WTC11 (cell line): ENCODE data around the gene SAMD3. TPM values are rescaled to one million over a fixed set of nuclear protein-coding genes. Genes with fewer than 3 reads are reported as not detected.

Experiments used
- ATAC-seq: fragments of 200-7000 bp; cut with Tn5 transposase; 2 replicates; pipeline ENCODE4 v1.10.0; 2021; ENCODE audit warnings: mild to moderate bottlenecking, moderate library complexity
- CTCF ChIA-PET: fragments of 300-600 bp; sonication (Branson Sonifier 250); formaldehyde crosslinking; loops from one replicate; lab custom pipeline; 2021; ENCODE audit warnings: antibody characterized with exemption; lab: Charles Lee
- POLR2A ChIA-PET: fragments of 350-600 bp; sonication (Branson Sonifier 250); formaldehyde crosslinking; loops from one replicate; lab custom pipeline; 2021; ENCODE audit warnings: antibody characterized with exemption; lab: Charles Lee
- DNase-seq: peaks from one replicate; pipeline ENCODE4 v3.0.0; 2021; ENCODE audit warnings: low spot score
- H3K27ac Mint-ChIP-seq: 2 replicates; pipeline ENCODE4 v1.8.0; 2021; ENCODE audit warnings: mixed read lengths
- H3K27me3 Mint-ChIP-seq: 2 replicates; pipeline ENCODE4 v1.8.0; 2021; ENCODE audit warnings: low read depth, mild to moderate bottlenecking, moderate library complexity, mixed read lengths
- H3K36me3 Mint-ChIP-seq: 2 replicates; pipeline ENCODE4 v1.8.0; 2021; ENCODE audit warnings: mixed read lengths
- H3K4me1 Mint-ChIP-seq: 2 replicates; pipeline ENCODE4 v1.8.0; 2022; ENCODE audit warnings: mixed read lengths
- H3K4me3 Mint-ChIP-seq: 2 replicates; pipeline ENCODE4 v1.8.0; 2021; ENCODE audit warnings: mild to moderate bottlenecking, moderate library complexity, mixed read lengths
- H3K9me3 Mint-ChIP-seq: 2 replicates; pipeline ENCODE4 v1.8.0; 2021; ENCODE audit warnings: mixed read lengths
- CBFB ChIP-seq: sonication (generic); formaldehyde crosslinking; IDR thresholded peaks from 2 replicates; pipeline ENCODE4 v1.8.1; 2022; ENCODE audit warnings: mild to moderate bottlenecking, low read depth, missing genetic modification reagents
- E2F5 ChIP-seq: sonication (generic); formaldehyde crosslinking; IDR thresholded peaks from 2 replicates; pipeline ENCODE4 v1.8.1; 2022; ENCODE audit warnings: mild to moderate bottlenecking, moderate library complexity, missing genetic modification reagents
- EMX1 ChIP-seq: fragments of 250-450 bp; sonication (Bioruptor Pico); IDR thresholded peaks from 2 replicates; pipeline ENCODE4 v1.8.0; 2021; ENCODE audit warnings: mild to moderate bottlenecking
- FOXJ3 ChIP-seq: sonication (generic); formaldehyde crosslinking; IDR thresholded peaks from 2 replicates; pipeline ENCODE4 v1.9.0; 2021; ENCODE audit warnings: missing genetic modification reagents, mild to moderate bottlenecking, borderline replicate concordance
- IRF2 ChIP-seq: sonication (generic); formaldehyde crosslinking; IDR thresholded peaks from 2 replicates; pipeline ENCODE4 v1.8.0; 2022; ENCODE audit warnings: low read depth, missing genetic modification reagents, borderline replicate concordance
- JUN ChIP-seq: sonication (generic); formaldehyde crosslinking; IDR thresholded peaks from 2 replicates; pipeline ENCODE4 v1.8.0; 2023; ENCODE audit warnings: mild to moderate bottlenecking, missing genetic modification reagents
- KAT7 ChIP-seq: sonication (generic); formaldehyde crosslinking; IDR thresholded peaks from 2 replicates; pipeline ENCODE4 v1.8.1; 2023; ENCODE audit warnings: missing genetic modification reagents, mild to moderate bottlenecking, borderline replicate concordance
- MLX ChIP-seq: sonication (generic); formaldehyde crosslinking; IDR thresholded peaks from 2 replicates; pipeline ENCODE4 v1.8.1; 2023; ENCODE audit warnings: mild to moderate bottlenecking, missing genetic modification reagents, moderate library complexity
- NFATC4 ChIP-seq: fragments of 250-450 bp; sonication (Bioruptor Pico); IDR thresholded peaks from 2 replicates; pipeline ENCODE4 v1.9.0; 2021; ENCODE audit warnings: mild to moderate bottlenecking
- NR3C1 ChIP-seq: sonication (generic); formaldehyde crosslinking; conservative IDR thresholded peaks from 2 replicates; pipeline ENCODE4 v1.8.1; 2023; ENCODE audit warnings: low read depth, mild to moderate bottlenecking, missing genetic modification reagents
- SOX15 ChIP-seq: fragments of 250-450 bp; sonication (Bioruptor Pico); IDR thresholded peaks from 2 replicates; pipeline ENCODE4 v1.9.0; 2021; ENCODE audit warnings: mild to moderate bottlenecking
- SP1 ChIP-seq: sonication (generic); formaldehyde crosslinking; conservative IDR thresholded peaks from 2 replicates; pipeline ENCODE4 v1.8.1; 2022; ENCODE audit warnings: missing genetic modification reagents
- TP53 ChIP-seq: sonication (generic); formaldehyde crosslinking; IDR thresholded peaks from 2 replicates; pipeline ENCODE4 v1.8.1; 2023; ENCODE audit warnings: mild to moderate bottlenecking, missing genetic modification reagents
- ZNF232 ChIP-seq: sonication (generic); formaldehyde crosslinking; IDR thresholded peaks from 2 replicates; pipeline ENCODE4 v1.8.0; 2022; ENCODE audit warnings: mild to moderate bottlenecking, missing genetic modification reagents
- total RNA-seq: library from RNA; stranded (reverse); gene quantifications from 3 replicates; pipeline ENCODE4 v1.2.3, GENCODE V29; 2021
- TF ChIP-seq, protein P1 (sequence below): fragments of 250-450 bp; sonication (Bioruptor Pico); IDR thresholded peaks from 2 replicates; pipeline ENCODE4 v1.9.0; 2021; ENCODE audit warnings: mild to moderate bottlenecking
- TF ChIP-seq, protein P2 (sequence below): sonication (generic); formaldehyde crosslinking; IDR thresholded peaks from 2 replicates; pipeline ENCODE4 v1.8.0; 2022; ENCODE audit warnings: mild to moderate bottlenecking, missing genetic modification reagents
- TF ChIP-seq, protein P3 (sequence below): sonication (generic); formaldehyde crosslinking; IDR thresholded peaks from 2 replicates; pipeline ENCODE4 v1.8.0; 2022; ENCODE audit warnings: mild to moderate bottlenecking, missing genetic modification reagents
- TF ChIP-seq, protein P4 (sequence below): sonication (generic); formaldehyde crosslinking; IDR thresholded peaks from 2 replicates; pipeline ENCODE4 v1.8.1; 2022; ENCODE audit warnings: low read depth, mild to moderate bottlenecking, moderate library complexity, missing genetic modification reagents, borderline replicate concordance
- TF ChIP-seq, protein P5 (sequence below): sonication (generic); formaldehyde crosslinking; IDR thresholded peaks from 2 replicates; pipeline ENCODE4 v1.8.0; 2022; ENCODE audit warnings: missing genetic modification reagents
- TF ChIP-seq, protein P6 (sequence below): sonication (generic); formaldehyde crosslinking; IDR thresholded peaks from 2 replicates; pipeline ENCODE4 v1.8.0; 2022; ENCODE audit warnings: mild to moderate bottlenecking, missing genetic modification reagents
- TF ChIP-seq, protein P7 (sequence below): sonication (generic); formaldehyde crosslinking; IDR thresholded peaks from 2 replicates; pipeline ENCODE4 v1.8.0; 2023; ENCODE audit warnings: missing genetic modification reagents

The SAMD3 gene
- total RNA-seq, 1 experiment from 2014 or later, result 1.2 TPM

GRCh38 chr6:130116273-130116672 is 106.5 kb downstream of the SAMD3 start:
- DNase-seq, result no peak
- Mint-ChIP-seq H3K4me1 (no peaks in the 10 kb centered on the region), H3K9me3 (peaks cover 3% of the 10 kb centered on the region; the same call in 1 of the 2 replicates), H3K27ac (no peak overlapping the region), H3K27me3 (no peaks in the 10 kb centered on the region), H3K4me3 (no peak overlapping the region), H3K36me3 (no peaks in the 10 kb centered on the region)
- TF ChIP-seq, protein P1, sequence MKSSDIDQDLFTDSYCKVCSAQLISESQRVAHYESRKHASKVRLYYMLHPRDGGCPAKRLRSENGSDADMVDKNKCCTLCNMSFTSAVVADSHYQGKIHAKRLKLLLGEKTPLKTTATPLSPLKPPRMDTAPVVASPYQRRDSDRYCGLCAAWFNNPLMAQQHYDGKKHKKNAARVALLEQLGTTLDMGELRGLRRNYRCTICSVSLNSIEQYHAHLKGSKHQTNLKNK (CRISPR knock-in tag), result no peak
- TF ChIP-seq, protein P2, sequence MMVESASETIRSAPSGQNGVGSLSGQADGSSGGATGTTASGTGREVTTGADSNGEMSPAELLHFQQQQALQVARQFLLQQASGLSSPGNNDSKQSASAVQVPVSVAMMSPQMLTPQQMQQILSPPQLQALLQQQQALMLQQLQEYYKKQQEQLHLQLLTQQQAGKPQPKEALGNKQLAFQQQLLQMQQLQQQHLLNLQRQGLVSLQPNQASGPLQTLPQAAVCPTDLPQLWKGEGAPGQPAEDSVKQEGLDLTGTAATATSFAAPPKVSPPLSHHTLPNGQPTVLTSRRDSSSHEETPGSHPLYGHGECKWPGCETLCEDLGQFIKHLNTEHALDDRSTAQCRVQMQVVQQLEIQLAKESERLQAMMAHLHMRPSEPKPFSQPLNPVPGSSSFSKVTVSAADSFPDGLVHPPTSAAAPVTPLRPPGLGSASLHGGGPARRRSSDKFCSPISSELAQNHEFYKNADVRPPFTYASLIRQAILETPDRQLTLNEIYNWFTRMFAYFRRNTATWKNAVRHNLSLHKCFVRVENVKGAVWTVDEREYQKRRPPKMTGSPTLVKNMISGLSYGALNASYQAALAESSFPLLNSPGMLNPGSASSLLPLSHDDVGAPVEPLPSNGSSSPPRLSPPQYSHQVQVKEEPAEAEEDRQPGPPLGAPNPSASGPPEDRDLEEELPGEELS, result no peak
- TF ChIP-seq EMX1 (CRISPR knock-in tag) (no peak), ZNF232 (CRISPR knock-in tag) (no peak), NFATC4 (CRISPR knock-in tag) (no peak), KAT7 (CRISPR knock-in tag) (no peak)
- TF ChIP-seq, protein P3, sequence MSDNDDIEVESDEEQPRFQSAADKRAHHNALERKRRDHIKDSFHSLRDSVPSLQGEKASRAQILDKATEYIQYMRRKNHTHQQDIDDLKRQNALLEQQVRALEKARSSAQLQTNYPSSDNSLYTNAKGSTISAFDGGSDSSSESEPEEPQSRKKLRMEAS, result no peak
- POLR2A ChIA-PET, result no interaction called here
- ATAC-seq, result no peak
- CTCF ChIA-PET, result no interaction called here

DNA sequence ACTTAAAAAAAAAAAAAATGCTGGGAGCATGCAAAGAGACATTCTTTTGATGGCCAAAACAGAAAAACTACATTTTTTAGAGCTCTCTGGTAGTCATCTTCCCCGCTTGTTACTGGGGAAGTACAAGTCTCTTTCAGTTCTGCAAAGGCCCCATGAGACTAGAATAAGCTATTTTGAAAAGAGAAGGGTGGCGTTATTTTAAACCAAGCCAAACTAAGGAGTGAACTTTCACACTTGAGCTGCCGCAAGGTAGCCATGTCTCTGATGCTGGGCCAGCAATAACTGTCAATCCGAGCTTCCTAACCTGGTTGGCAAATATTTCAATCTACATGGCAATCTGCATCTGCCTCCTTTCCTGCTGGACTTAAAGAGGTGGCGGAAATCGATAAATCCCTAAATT is 107.7 kb downstream of the SAMD3 start:
- ATAC-seq (no peak), DNase-seq (no peak)
- Mint-ChIP-seq H3K4me3 (no peak overlapping the region), H3K4me1 (no peaks in the 10 kb centered on the region), H3K27me3 (no peaks in the 10 kb centered on the region), H3K36me3 (peaks cover 3% of the 10 kb centered on the region), H3K27ac (no peak overlapping the region), H3K9me3 (peaks cover 7% of the 10 kb centered on the region)
- ChIA-PET CTCF (interaction anchor here (1.7 kb wide), 1 partner anchor 167 kb away, joined by 5 read pairs; no protein-coding TSS in a partner anchor), POLR2A (no interaction called here)
- TF ChIP-seq NR3C1 (CRISPR knock-in tag) (no peak), TP53 (CRISPR knock-in tag) (no peak), JUN (CRISPR knock-in tag) (no peak), MLX (CRISPR knock-in tag) (no peak), FOXJ3 (CRISPR knock-in tag) (no peak), E2F5 (CRISPR knock-in tag) (no peak), ZNF232 (CRISPR knock-in tag) (no peak), SP1 (CRISPR knock-in tag) (no peak), CBFB (CRISPR knock-in tag) (no peak), IRF2 (CRISPR knock-in tag) (no peak), SOX15 (CRISPR knock-in tag) (no peak)
- TF ChIP-seq, protein P4, sequence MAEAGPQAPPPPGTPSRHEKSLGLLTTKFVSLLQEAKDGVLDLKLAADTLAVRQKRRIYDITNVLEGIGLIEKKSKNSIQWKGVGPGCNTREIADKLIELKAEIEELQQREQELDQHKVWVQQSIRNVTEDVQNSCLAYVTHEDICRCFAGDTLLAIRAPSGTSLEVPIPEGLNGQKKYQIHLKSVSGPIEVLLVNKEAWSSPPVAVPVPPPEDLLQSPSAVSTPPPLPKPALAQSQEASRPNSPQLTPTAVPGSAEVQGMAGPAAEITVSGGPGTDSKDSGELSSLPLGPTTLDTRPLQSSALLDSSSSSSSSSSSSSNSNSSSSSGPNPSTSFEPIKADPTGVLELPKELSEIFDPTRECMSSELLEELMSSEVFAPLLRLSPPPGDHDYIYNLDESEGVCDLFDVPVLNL (CRISPR knock-in tag), result no peak
- TF ChIP-seq, protein P3, result no peak
- TF ChIP-seq, protein P5, sequence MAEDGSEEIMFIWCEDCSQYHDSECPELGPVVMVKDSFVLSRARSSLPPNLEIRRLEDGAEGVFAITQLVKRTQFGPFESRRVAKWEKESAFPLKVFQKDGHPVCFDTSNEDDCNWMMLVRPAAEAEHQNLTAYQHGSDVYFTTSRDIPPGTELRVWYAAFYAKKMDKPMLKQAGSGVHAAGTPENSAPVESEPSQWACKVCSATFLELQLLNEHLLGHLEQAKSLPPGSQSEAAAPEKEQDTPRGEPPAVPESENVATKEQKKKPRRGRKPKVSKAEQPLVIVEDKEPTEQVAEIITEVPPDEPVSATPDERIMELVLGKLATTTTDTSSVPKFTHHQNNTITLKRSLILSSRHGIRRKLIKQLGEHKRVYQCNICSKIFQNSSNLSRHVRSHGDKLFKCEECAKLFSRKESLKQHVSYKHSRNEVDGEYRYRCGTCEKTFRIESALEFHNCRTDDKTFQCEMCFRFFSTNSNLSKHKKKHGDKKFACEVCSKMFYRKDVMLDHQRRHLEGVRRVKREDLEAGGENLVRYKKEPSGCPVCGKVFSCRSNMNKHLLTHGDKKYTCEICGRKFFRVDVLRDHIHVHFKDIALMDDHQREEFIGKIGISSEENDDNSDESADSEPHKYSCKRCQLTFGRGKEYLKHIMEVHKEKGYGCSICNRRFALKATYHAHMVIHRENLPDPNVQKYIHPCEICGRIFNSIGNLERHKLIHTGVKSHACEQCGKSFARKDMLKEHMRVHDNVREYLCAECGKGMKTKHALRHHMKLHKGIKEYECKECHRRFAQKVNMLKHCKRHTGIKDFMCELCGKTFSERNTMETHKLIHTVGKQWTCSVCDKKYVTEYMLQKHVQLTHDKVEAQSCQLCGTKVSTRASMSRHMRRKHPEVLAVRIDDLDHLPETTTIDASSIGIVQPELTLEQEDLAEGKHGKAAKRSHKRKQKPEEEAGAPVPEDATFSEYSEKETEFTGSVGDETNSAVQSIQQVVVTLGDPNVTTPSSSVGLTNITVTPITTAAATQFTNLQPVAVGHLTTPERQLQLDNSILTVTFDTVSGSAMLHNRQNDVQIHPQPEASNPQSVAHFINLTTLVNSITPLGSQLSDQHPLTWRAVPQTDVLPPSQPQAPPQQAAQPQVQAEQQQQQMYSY (CRISPR knock-in tag), result no peak
- TF ChIP-seq, protein P6, sequence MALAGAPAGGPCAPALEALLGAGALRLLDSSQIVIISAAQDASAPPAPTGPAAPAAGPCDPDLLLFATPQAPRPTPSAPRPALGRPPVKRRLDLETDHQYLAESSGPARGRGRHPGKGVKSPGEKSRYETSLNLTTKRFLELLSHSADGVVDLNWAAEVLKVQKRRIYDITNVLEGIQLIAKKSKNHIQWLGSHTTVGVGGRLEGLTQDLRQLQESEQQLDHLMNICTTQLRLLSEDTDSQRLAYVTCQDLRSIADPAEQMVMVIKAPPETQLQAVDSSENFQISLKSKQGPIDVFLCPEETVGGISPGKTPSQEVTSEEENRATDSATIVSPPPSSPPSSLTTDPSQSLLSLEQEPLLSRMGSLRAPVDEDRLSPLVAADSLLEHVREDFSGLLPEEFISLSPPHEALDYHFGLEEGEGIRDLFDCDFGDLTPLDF (CRISPR knock-in tag), result no peak
- TF ChIP-seq, protein P7, sequence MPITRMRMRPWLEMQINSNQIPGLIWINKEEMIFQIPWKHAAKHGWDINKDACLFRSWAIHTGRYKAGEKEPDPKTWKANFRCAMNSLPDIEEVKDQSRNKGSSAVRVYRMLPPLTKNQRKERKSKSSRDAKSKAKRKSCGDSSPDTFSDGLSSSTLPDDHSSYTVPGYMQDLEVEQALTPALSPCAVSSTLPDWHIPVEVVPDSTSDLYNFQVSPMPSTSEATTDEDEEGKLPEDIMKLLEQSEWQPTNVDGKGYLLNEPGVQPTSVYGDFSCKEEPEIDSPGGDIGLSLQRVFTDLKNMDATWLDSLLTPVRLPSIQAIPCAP (CRISPR knock-in tag), result no peak
